GM12878 (cell line): ENCODE data around the gene CHPF2. TPM values are rescaled to one million over a fixed set of nuclear protein-coding genes. Genes with fewer than 3 reads are reported as not detected.

ENCODE experiments used
- ATAC-seq: fragments of 200-7000 bp; cut with Tn5 transposase; 3 replicates; pipeline ENCODE4 v1.9.1; 2020; ENCODE audit warnings: mild to moderate bottlenecking, moderate library complexity
- BruUV-seq: library from RNA; stranded (reverse); fragments of 400-500 nt; replicated peaks from 2 replicates; lab custom pipeline; 2021; lab: Mats Ljungman, UMichigan
- CTCF ChIA-PET: fragments of 300-600 bp; sonication (Branson Sonifier 250); formaldehyde crosslinking; extraction: SDS; loops from one replicate; lab custom pipeline; 2021; ENCODE audit warnings: inconsistent platforms; lab: Yijun Ruan, JAX
- POLR2A ChIA-PET: fragments of 350-600 bp; formaldehyde crosslinking; extraction: SDS; loops from one replicate; lab custom pipeline; 2021; ENCODE audit warnings: inconsistent platforms; lab: Charles Lee
- RAD21 ChIA-PET: fragments of 300-600 bp; sonication (Branson Sonifier 250); formaldehyde crosslinking; loops from one replicate; lab custom pipeline; 2023; ENCODE audit warnings: antibody characterized with exemption; ENCODE audit not compliant: unreplicated experiment; lab: Charles Lee
- SMC1A ChIA-PET: fragments of 300-600 bp; sonication (Branson Sonifier 250); formaldehyde crosslinking; loops from one replicate; lab custom pipeline; 2023; ENCODE audit not compliant: unreplicated experiment, uncharacterized antibody; lab: Charles Lee
- DNase-seq: peaks from one replicate; pipeline ENCODE4 v3.0.0-alpha.2; 2011; ENCODE audit warnings: low read depth, low spot score
- FAIRE-seq: peaks from 3 replicates; lab custom pipeline; 2011; peaks lifted over from hg19 to GRCh38; lab: Jason Lieb, UNC
- H2AFZ ChIP-seq: 2 replicates; pipeline ENCODE4 v1.6.0; 2011; ENCODE audit warnings: low read depth, low read length, control low read depth; ENCODE audit not compliant: control insufficient read depth
- H3K27ac ChIP-seq: 2 replicates; pipeline ENCODE4 v1.5.1; 2011; ENCODE audit warnings: control low read depth; ENCODE audit not compliant: control insufficient read depth, insufficient read depth
- H3K27me3 ChIP-seq, 2 experiments: replicated peaks in 1 of 2; 2 replicates each; pipeline versions ENCODE4 v1.6.0 to v1.6.1; 2011; ENCODE audit warnings: low read length in 1 of 2; ENCODE audit not compliant: control insufficient read depth in 2 of 2, insufficient read depth in 2 of 2
- H3K36me3 ChIP-seq, 2 experiments: 2 replicates each; pipeline ENCODE4 v1.5.1; 2011; ENCODE audit warnings: low read length in 1 of 2; ENCODE audit not compliant: control insufficient read depth in 2 of 2, insufficient read depth in 2 of 2
- H3K4me1 ChIP-seq: 2 replicates; pipeline ENCODE4 v1.6.1; 2011; ENCODE audit warnings: mild to moderate bottlenecking, low read length, moderate library complexity, mixed read lengths; ENCODE audit not compliant: control insufficient read depth, insufficient read depth
- H3K4me2 ChIP-seq: 2 replicates; pipeline ENCODE4 v1.6.0; 2011; ENCODE audit warnings: control low read depth; ENCODE audit not compliant: control insufficient read depth, insufficient read depth
- H3K4me3 ChIP-seq: fragments of 200-600 bp; sonication (generic); 2 replicates; pipeline ENCODE4 v1.5.1; 2016
- H3K79me2 ChIP-seq: 2 replicates; pipeline ENCODE4 v1.6.0; 2011; ENCODE audit warnings: low read length; ENCODE audit not compliant: control insufficient read depth, insufficient read depth
- H3K9ac ChIP-seq: 2 replicates; pipeline ENCODE4 v1.8.0; 2011; ENCODE audit warnings: low read length, control low read depth, mixed read lengths; ENCODE audit not compliant: control insufficient read depth, insufficient read depth
- H3K9me3 ChIP-seq: replicated peaks from 3 replicates; pipeline ENCODE4 v1.5.1; 2011; ENCODE audit warnings: mild to moderate bottlenecking, low read length; ENCODE audit not compliant: control insufficient read depth, insufficient read depth
- H4K20me1 ChIP-seq: 2 replicates; pipeline ENCODE4 v1.6.0; 2011; ENCODE audit not compliant: control insufficient read depth, insufficient read depth
- HDAC2 ChIP-seq: fragments of 200-600 bp; sonication (generic); IDR thresholded peaks from 2 replicates; pipeline ENCODE4 v1.6.1; 2017
- MEF2A ChIP-seq: IDR thresholded peaks from 2 replicates; pipeline ENCODE4 v1.6.1; 2011; ENCODE audit warnings: low read depth, mild to moderate bottlenecking, low read length, moderate library complexity; ENCODE audit not compliant: insufficient read depth
- MXI1 ChIP-seq: fragments of 150-350 bp; IDR thresholded peaks from 2 replicates; pipeline ENCODE4 v1.6.1; 2011; ENCODE audit warnings: low read depth, mild to moderate bottlenecking, inconsistent platforms, low read length, improper control_type of control experiment
- PAX5 ChIP-seq: IDR thresholded peaks from 2 replicates; pipeline ENCODE4 v1.6.1; 2011; ENCODE audit warnings: low read depth, low read length, borderline replicate concordance
- SRF ChIP-seq, 2 experiments: IDR thresholded peaks; 2 replicates each; pipeline ENCODE4 v1.6.1; 2011; ENCODE audit warnings: low read depth in 2 of 2, low read length in 2 of 2, mild to moderate bottlenecking in 1 of 2, moderate library complexity in 1 of 2
- YBX1 ChIP-seq: fragments of 450-650 bp; IDR thresholded peaks from 2 replicates; pipeline ENCODE4 v1.6.1; 2016; ENCODE audit warnings: antibody characterized with exemption
- whole genome bisulfite sequencing: methylation state at CpG from one replicate; pipeline ENCODE4 v1.1.6; 2016; ENCODE audit warnings: low lambda C conversion rate; ENCODE audit not compliant: insufficient replicate concordance, insufficient coverage; ENCODE audit errors: missing lambda C conversion rate; 5-methylcytosine and 5-hydroxymethylcytosine counted together
- in situ Hi-C: fragments of 300-500 bp; cut with MboI; formaldehyde crosslinking; loops from 9 replicates; pipeline ENCODE4 v1.14.3; 2018; ENCODE audit warnings: mixed read lengths
- intact Hi-C: fragments of 100-400 bp; cut with micrococcal nuclease; formaldehyde crosslinking; loops from one replicate; pipeline ENCODE4 v1.14.2; 2022; ENCODE audit not compliant: unreplicated experiment
- polyA plus RNA-seq, 11 experiments: library from polyadenylated mRNA; depleted of rRNA in 4 of 11; unstranded in 6 of 11; stranded (reverse) in 5 of 11; fragments of >200 nt; fragmentation: Nextera tagmentation in 4 of 11; fragmentation: Illumina TruSeq in 1 of 11; extraction: Ambion mirVana in 4 of 11; extraction: Trizol in 1 of 11; gene quantifications; 1 replicate in 1 of 11; 2 replicates in 10 of 11; pipeline versions ENCODE4 v1.2.1 to v1.2.3, GENCODE V29; 2011 to 2016; ENCODE audit warnings: inconsistent platforms in 2 of 11, missing spikeins in 2 of 11, low read depth in 1 of 11
- total RNA-seq, 4 experiments: library from RNA; depleted of rRNA in 3 of 4; stranded (reverse); fragments of >200 nt in 3 of 4; fragmentation: Illumina TruSeq in 1 of 4; extraction: Trizol in 1 of 4; gene quantifications; 2 replicates each; pipeline versions ENCODE4 v1.2.1 to v1.2.3, GENCODE V29; 2013 to 2021

The CHPF2 gene
- total and polyA plus RNA-seq, 10 of the 15 experiments (the other 5 are each of a cell fraction or from before 2014, with no cell fraction given): 0.23 to 33.1 (median 11.5) TPM

- H3K27me3 ChIP-seq: peaks cover 18 to 28% of the 10 kb centered on the region in 2 experiments
- in situ Hi-C loops (no loop called here), intact Hi-C loops (no loop called here)
- ATAC-seq (no peak), DNase-seq (no peak), FAIRE-seq (no peak)
- ChIA-PET SMC1A (no interaction called here), RAD21 (no interaction called here)
- H3K79me2 ChIP-seq: no peaks in the 10 kb centered on the region
- H3K27ac ChIP-seq: no peak overlapping the region
- no peak overlapping the region for H2AFZ ChIP-seq
- no TSS peak for BruUV-seq
- H3K9ac ChIP-seq: no peak overlapping the region
- 22% methylated on average over 13 of the region's 13 CpGs for WGBS
- H3K9me3 ChIP-seq: no peaks in the 10 kb centered on the region
- H3K4me2 ChIP-seq: no peak overlapping the region
- TF ChIP-seq MXI1: no peak
- no peak for TF ChIP-seq MEF2A
- TF ChIP-seq HDAC2: no peak
- TF ChIP-seq YBX1: no peak
- TF ChIP-seq SRF (IDR thresholded peaks at IDR 0.05; ENCODE audit: low read depth in 2 of 2, low read length in 2 of 2): no peak
- TF ChIP-seq PAX5: no peak
- TF ChIP-seq, all 136 proteins: peak for 0
- ChIA-PET POLR2A (interaction anchor here (0.8 kb wide), 1 partner anchor 19 kb away, joined by 3 read pairs; the partner anchor contains the start of gene ABCF2), CTCF (interaction anchor here (1.0 to 5.3 kb wide), 4 partner anchors 10 to 122 kb away, joined by 4 to 41 read pairs (median 5); partner anchors contain the start of gene ABCF2)
- Histone ChIP-seq H4K20me1 (no peaks in the 10 kb centered on the region), H3K36me3 (no peaks in the 10 kb centered on the region), H3K4me1 (peaks cover 16% of the 10 kb centered on the region), H3K4me3 (no peak overlapping the region)
Measured at GRCh38 chr7:151246102-151246850, 14.0 kb downstream of the CHPF2 start.
